HG03196 (cell line): Measurements from ENCODE around the gene KCNE4.
"Not testable (repeated sequence)": the region's sequence is repeated elsewhere in the genome, so short reads cannot be mapped to it uniquely, and the experiment has no call there.

Experiments
- ATAC-seq: cut with Tn5 transposase; IDR thresholded peaks from one replicate; pipeline ENCODE4 v1.9.1; 2021; ENCODE audit not compliant: unreplicated experiment

KCNE4 gene

DNA sequence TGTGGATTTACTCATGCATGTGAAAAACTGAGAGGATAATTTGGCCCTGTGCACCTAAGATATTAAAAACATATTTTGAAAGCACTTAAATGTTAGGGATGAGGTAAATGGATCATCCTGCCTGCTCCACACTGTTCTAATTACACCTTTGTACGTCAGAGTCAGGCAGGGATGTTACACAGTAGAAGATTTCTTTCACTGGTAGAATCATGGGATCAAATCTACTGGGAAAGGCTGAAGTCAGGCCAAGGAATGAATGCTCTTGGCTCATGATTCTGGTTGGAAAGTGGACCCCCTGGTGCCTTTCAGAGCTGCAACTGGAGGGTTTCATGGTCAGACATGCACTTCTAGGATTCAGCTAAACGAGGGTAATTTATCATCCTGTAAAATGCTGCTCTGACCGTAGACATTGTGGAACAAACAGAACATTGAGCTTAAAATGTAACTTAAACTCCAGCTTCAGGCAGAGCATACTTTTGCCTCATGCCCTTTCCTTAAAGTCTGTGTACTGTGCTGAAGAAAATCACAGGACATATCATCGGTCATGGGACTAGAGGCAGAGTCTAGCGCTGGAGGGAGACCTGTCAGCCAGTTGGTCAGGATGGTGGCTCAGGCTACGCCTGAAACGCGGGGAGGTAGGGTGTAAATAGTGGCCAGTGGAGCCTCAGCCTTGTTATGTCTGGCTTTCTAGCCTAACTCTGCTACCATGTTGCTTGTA lies 4.9 kb downstream of the KCNE4 start:
- no peak for ATAC-seq

- no peak for ATAC-seq
Observed at GRCh38 chr2:223057569-223057968, 5.6 kb downstream of the KCNE4 start.

DNA sequence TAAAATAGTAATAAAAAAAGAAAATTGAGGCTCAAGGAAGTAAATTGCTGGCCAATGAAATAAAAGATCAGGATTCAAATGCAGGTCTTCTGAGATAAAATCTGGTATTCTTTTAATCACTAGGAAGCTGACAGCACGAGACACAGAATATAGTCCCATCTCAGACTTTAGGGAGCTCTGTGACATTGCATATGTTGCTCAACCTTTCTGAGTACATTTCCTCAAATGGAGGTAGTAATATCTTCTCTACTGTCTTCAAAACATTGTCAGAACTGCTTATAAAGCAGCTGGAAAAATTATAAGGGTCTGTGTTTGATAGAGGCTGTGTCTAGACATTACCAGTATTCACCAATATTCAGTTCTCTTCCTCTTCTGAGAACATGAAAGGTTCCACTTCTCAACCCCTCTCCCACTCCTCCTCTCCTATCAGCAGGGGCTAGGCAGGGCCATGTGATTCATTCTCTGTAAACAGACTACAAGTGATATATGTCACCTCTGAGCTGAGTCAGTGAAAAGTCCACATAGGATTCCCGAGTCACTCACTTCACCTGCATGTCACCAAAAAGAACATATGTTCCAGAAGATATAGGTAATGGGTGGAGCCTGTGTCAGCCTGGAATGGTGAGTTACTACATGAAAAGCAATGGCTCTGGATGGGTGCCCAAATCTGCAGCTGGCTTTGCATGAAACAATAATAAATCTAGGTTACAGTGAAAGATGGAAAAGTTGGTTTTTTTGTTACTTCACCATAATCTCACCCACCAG lies 7.1 kb downstream of the KCNE4 start:
- ATAC-seq = no peak

- no peak for ATAC-seq
Observed at GRCh38 chr2:223060201-223060825, 8.3 kb downstream of the KCNE4 start.

GRCh38 chr2:223062396-223062795 lies 10.4 kb downstream of the KCNE4 start:
- ATAC-seq = no peak

GRCh38 chr2:223065107-223065506 lies 13.1 kb downstream of the KCNE4 start:
- no peak for ATAC-seq

DNA sequence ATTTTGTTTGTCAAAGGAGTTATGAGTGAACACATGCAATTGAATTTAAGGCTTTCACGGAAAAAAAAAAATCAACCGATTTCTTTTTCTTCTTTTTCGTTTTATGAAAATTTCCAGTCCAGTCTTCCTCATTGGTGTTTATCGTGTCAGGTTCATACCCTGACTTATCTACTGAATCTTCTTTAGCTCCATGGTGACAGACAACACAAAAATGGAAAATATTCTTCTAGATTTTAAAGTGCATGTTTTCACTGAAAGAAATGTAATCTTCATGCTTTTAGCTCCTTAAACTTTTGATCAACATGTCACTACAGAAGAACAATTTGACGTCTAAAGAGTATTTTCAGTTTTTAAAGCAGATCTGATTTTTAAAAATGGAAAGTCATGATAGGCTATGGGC lies 14.7 kb downstream of the KCNE4 start:
- ATAC-seq = no peak

DNA sequence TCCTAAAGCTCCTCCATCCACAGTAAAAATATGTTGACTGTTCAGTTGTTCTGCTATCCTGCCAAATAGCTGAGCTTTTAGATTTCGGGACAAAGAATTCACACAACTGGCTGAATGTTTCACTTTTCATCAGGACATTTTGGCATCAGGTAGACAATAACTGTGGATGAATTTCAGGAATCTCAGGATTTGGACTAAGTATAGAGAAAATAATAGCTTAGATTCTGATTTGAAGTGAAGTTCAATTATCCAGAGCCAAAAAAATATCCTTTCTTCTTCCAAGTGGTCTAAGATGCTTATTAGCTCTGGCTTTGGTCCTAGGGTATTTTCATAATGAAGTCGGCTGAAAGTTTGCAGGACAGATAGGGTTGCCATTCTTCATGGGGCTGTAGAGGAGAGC lies 16.1 kb downstream of the KCNE4 start:
- ATAC-seq = no peak

DNA sequence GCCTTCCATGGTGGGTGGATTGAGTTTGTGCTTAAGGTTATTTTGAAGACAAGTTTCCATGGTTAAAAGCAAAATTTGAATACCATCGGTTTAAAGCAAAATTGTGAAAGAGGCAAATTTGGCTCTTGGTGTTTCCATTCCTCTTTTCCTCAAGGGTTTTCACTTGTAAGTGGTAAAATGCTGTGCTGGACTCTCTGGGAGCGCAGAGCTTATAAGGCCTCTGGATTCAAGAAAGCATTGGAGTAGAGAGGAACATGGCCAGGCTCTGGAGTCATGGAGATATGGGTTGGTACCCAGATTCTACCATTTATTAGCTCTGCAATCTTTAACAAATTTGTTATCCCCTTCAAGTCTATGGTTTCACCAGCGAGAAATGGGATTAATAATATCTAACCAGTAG lies 17.5 kb downstream of the KCNE4 start:
- no peak for ATAC-seq

DNA sequence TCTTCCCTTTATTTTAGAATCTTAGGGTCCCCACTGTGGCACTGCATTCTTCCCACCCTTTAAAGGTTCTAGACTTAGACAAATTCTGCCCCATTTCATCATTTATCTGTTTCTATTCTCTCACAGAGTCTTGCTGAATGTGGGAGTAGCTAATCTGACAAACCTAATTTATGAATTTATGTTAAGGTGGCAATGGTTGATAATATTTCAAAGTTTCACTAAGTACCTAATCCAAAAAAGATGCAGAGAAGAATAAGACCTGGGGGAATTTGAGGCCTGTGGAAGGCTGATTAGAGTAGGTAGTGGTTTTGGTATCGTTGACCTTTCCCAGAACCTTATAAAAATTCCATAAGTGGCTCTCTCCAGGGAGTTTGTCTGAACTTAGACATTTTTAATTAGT lies 18.0 kb downstream of the KCNE4 start:
- ATAC-seq = no peak

- ATAC-seq = no peak
Observed at GRCh38 chr2:223071139-223071538, 19.1 kb downstream of the KCNE4 start.

DNA sequence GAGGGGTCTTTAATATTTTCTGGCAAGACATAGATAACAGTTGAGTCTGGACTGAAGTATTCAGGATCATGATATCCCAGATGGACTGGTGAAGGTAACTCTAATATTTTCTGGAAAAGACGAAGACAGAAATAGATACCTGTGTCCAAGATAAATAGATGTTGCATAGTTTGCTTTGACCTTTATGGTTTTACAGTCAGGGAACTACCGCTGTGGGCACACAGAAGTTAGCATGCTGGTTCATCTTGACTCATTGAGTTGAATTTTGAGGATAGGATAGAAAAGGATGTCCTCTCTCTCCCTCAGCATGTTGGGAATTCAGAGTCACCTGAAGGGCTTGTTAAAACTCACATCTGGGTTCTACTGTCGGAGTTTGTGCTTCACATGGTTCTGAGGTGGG lies 20.8 kb downstream of the KCNE4 start:
- ATAC-seq = no peak

- ATAC-seq = peak; percentile 87
Observed at GRCh38 chr2:223075301-223076270, 23.6 kb downstream of the KCNE4 start.

DNA sequence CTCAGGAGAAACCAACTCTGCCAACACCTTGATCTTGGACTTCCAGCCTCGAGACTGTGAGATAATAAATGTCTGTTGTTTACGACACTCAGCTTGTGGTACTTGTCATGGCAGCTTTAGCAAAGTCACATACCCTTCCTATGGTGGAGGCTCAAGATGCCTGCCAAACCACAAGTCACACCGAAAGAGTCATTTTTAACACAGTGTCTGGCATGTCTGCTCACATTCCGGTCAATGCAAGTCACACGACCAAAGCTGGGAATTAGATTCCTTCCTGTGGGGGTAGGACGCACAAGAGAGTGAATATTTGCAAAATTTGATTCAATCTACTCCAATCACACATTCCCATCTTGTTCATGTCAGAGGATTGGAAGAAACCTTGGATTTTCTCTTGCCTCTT lies 24.6 kb downstream of the KCNE4 start:
- no peak for ATAC-seq

GRCh38 chr2:223078482-223078881 lies 26.5 kb downstream of the KCNE4 start:
- ATAC-seq = no peak

DNA sequence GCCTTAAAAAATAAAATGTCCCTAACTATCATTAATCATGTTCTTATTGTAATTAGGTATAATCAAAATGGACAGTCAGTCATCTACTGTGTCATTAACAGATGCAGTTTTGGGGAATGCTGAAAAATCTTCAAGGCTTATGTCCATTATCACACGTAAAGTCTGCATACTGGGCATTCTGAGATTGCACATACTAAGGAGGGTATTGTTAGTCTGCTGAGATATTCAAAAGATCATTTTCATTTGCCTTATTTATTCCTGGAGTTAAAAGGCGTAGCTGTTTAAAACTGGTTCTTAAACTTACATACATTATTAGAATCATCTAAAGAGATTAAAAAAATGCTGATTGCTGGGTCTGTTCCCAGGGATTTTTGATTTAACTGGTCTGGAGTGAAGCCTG lies 27.4 kb downstream of the KCNE4 start:
- no peak for ATAC-seq

GRCh38 chr2:223079925-223080324 lies 27.9 kb downstream of the KCNE4 start:
- no peak for ATAC-seq

DNA sequence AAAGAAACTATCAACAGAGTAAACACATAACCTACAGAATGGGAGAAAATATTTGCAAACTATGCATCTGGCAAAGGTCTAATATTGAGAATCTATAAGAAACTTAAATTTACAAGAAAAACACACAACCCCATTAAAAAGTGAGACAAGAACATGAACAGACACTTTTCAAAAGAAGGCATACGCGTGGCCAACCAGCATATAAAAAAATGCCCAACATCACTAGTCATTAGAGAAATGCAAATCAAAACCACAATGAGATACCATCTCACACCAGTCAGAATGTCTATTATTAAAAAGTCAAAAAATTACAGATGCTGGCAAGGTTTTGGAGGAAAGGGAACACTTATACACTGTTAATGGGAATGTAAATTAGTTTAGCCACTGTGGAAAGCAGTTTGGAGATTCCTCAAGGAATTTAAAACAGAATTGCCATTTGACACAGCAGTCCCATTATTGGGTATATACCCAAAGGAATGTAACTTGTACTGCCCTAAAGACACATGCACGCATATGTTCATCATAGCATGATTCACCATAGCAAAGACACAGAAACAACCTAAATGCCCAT lies 28.9 kb downstream of the KCNE4 start:
- ATAC-seq = not testable (repeated sequence)

GRCh38 chr2:223081789-223082188 lies 29.8 kb downstream of the KCNE4 start:
- ATAC-seq = no peak

- ATAC-seq = no peak
Observed at GRCh38 chr2:223082706-223083105, 30.7 kb downstream of the KCNE4 start.
